SKM-1 treated with dmso at 0.1 percent for 144 hours (cell line): ENCODE measurements around the gene AOPEP.
"Not testable (repeated sequence)": the region's sequence is repeated elsewhere in the genome, so short reads cannot be mapped to it uniquely, and the experiment has no call there.

ENCODE experiments used
- DNase-seq: peaks from one replicate; lab custom pipeline; 2025; ENCODE audit not compliant: unreplicated experiment; lab: John Stamatoyannopoulos, UW

AOPEP gene

DNA sequence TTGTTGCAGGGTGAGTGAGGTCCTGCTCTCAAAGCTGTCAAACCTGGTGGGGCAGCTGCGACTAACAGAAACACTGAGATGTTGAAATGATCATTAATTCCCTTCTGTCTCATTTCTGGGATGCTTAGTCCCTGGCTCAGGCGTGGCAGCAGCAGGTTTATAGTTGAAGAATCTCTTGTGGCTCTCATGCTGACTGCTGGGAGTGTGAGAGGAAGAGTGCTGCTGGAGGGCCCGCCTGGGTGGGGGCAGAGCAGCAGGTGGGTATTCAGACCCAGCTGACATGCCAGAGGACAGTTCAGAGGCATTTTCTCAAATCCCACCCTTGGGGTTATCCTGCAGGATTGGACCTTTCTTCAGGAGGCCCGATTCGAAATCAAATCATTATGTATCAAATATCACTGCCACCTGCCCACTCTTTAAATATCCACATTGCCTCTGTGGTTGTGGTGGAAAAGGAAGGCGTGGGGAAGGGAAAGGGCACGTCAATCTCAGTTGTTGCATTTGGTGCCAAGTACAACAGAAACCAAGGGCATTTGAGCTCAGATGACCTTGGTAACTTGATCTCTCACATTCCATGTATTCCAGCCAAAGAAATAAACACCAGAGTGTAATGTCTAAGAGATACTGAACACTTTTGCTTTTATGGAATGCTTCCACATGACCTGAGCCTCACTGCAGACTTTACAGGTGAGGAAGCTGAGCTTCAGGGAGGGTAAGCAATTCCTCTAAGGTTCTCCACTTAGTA lies 224.3 kb downstream of the AOPEP start:
- DNase-seq = no peak

GRCh38 chr9:94951324-94952135 lies 225.0 kb downstream of the AOPEP start:
- DNase-seq = no peak

GRCh38 chr9:94952565-94953373 lies 226.3 kb downstream of the AOPEP start:
- no peak for DNase-seq

- DNase-seq = no peak
Observed at GRCh38 chr9:94956731-94957130, 230.2 kb downstream of the AOPEP start.

DNA sequence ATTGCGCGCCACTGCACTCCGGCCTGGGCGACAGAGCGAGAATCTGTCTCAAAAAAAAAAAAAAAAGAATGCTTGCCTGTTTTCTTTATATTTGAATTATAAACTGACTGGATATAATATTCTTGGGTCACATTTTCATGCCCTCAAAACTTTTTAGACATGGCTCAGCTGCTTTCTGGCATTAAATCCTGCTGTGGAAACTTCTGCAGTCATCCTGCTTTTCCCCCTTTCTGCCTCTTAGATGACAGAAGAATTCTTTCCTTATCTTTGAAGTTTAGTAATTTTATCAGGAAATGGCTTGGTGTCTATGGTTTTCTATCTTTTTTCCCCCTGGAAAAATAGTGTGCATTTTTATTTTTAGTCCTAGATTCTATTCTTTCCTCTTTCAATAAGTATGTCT lies 234.5 kb downstream of the AOPEP start:
- no peak for DNase-seq

- DNase-seq = no peak
Observed at GRCh38 chr9:94961870-94962269, 235.4 kb downstream of the AOPEP start.

- not testable (repeated sequence) for DNase-seq
Observed at GRCh38 chr9:94965631-94966030, 239.1 kb downstream of the AOPEP start.

GRCh38 chr9:94966046-94966445 lies 239.5 kb downstream of the AOPEP start:
- not testable (repeated sequence) for DNase-seq

- DNase-seq = no peak
Observed at GRCh38 chr9:94967482-94967881, 241.0 kb downstream of the AOPEP start.

DNA sequence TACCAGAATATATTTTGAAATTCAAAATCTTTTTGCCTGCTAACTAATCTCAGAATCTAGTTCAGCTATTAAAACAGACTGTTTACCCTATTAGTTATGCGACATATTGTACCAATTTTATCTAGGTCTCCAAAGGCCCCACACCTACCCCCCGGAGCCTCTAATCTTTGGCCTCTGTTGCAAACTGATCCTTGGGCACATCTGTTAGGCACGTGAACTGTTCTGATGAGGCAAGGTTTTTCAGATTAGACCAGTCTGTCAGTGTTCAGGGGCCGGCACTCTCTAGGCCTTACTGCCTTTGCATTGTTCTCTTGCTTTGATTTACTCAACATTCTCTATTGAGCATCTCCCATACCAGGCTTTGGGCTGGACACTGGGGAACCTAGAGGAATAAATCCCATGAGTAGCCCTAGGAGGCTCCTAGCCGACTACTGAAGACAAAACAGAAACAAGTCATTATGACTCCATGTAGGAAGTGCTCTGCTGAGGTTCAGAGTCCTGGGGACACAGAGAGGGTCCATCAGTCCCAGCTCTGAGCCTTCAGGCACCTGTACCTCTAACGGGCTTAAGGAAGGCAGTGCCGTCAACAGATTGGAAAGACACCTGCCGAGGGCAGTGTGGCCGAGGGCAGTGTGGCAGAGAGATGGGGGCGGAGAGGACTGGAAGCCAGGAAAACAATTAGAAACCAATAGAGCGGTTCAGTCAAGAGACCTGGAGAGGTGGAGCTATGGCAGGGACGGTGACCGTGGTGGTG lies 245.1 kb downstream of the AOPEP start:
- DNase-seq = no peak

DNA sequence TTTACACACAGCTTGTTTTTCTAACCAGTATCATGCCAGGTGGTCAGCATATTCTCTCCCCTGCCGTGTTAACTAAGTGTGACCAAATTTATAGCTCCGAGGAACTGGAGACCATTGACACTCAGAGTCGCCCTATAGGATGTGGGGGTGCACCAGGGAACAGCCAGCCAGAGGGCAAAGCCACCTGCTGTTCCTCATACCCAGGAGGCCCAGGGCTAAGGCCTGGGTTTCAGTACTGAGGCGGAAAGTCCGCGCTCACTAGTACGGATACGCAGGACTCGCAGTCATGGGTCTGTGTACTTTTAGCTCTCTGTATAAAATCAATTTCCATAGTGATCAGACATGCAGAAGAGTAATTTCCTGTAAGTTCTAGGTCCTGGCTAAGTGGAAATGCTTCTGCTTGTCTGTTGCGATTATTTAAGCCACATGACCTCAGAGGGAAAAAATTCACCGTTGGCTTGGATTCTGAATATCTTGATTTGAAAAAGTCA lies 247.0 kb downstream of the AOPEP start:
- DNase-seq = no peak

- no peak for DNase-seq
Observed at GRCh38 chr9:94974154-94974879, 247.8 kb downstream of the AOPEP start.

DNA sequence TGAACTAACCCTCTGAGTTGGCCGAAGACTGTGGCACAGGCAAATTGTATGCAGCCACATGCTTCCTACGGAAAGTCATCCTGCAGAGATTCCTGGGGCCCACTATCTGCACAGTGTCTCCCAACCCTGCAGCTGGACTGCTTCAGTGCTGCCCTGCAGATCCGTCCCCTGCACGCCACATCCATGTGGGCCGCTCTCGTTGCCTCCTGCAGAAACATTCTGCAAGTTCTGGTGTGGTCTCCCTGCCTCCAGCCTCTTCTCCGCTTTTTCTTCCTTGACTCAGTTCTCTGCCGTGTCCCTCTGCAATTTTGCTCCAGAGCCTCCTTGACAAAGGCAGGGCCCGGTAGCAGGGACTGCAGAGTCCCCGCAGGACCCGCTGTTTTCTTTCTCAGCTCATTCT lies 249.0 kb downstream of the AOPEP start:
- DNase-seq = no peak

DNA sequence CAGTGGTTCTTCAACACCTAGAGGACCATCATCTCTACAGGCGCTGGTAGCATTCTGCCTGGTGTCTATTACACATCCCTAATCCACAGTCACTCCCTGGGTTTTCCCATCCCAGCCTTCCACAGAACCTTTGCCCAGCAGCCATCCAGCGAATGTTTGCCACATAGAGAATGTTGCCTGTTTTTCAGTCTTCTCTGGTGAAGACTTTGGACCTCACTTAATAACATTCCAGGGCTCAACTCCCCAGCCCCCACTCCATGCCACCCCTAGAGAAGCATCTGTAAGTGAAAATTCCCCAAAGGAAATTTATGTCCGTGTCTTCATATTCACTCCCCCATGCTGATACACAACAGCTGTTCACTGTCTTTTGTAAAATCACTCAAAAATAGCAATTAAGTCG lies 249.6 kb downstream of the AOPEP start:
- no peak for DNase-seq

- no peak for DNase-seq
Observed at GRCh38 chr9:94977416-94977815, 250.9 kb downstream of the AOPEP start.

DNA sequence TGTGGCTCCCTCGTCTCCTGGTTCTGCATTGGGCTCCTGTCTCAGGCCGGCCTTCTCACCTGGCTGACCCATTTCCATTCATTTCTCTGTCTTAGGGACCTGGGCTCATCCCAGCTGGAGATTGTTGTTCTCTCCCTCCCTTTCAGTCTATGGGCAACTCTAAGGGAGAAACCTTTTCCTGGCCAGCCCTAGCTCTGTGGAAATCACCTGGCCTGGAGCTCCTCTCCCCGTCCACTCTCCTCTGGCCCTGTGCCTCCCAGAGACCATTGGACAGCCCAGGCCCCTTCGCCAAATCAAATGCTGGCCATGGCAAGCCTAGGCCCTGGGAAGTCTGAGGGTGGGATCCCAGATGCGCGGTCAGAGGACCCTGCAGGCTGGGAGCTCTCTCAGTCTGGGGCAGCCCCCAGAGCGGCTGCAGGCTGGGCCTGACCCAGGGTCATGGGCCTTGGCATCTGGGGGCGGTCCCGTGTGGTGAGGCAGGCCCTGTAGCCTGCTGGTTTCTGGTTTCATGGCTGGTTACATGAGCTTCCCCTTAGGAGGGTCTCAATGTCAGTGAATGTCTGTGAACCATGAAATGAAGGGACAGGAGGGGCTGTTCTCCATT lies 253.5 kb downstream of the AOPEP start:
- DNase-seq = no peak

GRCh38 chr9:94980947-94981722 lies 254.6 kb downstream of the AOPEP start:
- no peak for DNase-seq

- DNase-seq = no peak
Observed at GRCh38 chr9:94981723-94982090, 255.2 kb downstream of the AOPEP start.

- no peak for DNase-seq
Observed at GRCh38 chr9:94982211-94982610, 255.7 kb downstream of the AOPEP start.
